Hindlimb muscle (tissue), 1 donor: Measurements from ENCODE around the gene NMT1. TPM values are rescaled to one million over a fixed set of nuclear protein-coding genes. Genes with fewer than 3 reads are reported as not detected.

ENCODE experiments used
- DNase-seq: peaks from one replicate; pipeline ENCODE4 v3.0.0-alpha.2; 2013
- polyA plus RNA-seq: library from polyadenylated mRNA; unstranded; fragments of 120-200 nt; gene quantifications from one replicate; pipeline ENCODE4 v1.2.1, GENCODE V29; 2013; ENCODE audit not compliant: insufficient read length

The NMT1 gene
- polyA plus RNA-seq, 1 donor = 39.0 TPM

GRCh38 chr17:45086391-45086790 is 25.3 kb downstream of the NMT1 start:
- DNase-seq = no peak

GRCh38 chr17:45086865-45087503 is 25.9 kb downstream of the NMT1 start:
- no peak for DNase-seq

- DNase-seq = no peak
Observed at GRCh38 chr17:45087504-45087975, 26.4 kb downstream of the NMT1 start.

GRCh38 chr17:45087978-45088377 is 26.9 kb downstream of the NMT1 start:
- no peak for DNase-seq

GRCh38 chr17:45088741-45089140 is 27.6 kb downstream of the NMT1 start:
- no peak for DNase-seq

GRCh38 chr17:45090711-45091110 is 29.6 kb downstream of the NMT1 start:
- no peak for DNase-seq

GRCh38 chr17:45091778-45092425 is 30.8 kb downstream of the NMT1 start:
- DNase-seq = no peak

- no peak for DNase-seq
Observed at GRCh38 chr17:45092911-45093430, 31.9 kb downstream of the NMT1 start.

- DNase-seq = no peak
Observed at GRCh38 chr17:45093444-45094110, 32.5 kb downstream of the NMT1 start.

GRCh38 chr17:45096141-45096540 is 35.0 kb downstream of the NMT1 start:
- no peak for DNase-seq

- DNase-seq = no peak
Observed at GRCh38 chr17:45096926-45097325, 35.8 kb downstream of the NMT1 start.

- no peak for DNase-seq
Observed at GRCh38 chr17:45098081-45098868, 37.2 kb downstream of the NMT1 start.

GRCh38 chr17:45098869-45099616 is 37.9 kb downstream of the NMT1 start:
- peak; percentile 84 for DNase-seq

- no peak for DNase-seq
Observed at GRCh38 chr17:45101546-45101882, 40.4 kb downstream of the NMT1 start.

GRCh38 chr17:45101883-45102811 is 41.0 kb downstream of the NMT1 start:
- DNase-seq = no peak

GRCh38 chr17:45102856-45103255 is 41.7 kb downstream of the NMT1 start:
- no peak for DNase-seq

GRCh38 chr17:45103269-45103795 is 42.2 kb downstream of the NMT1 start:
- DNase-seq = no peak

- DNase-seq = no peak
Observed at GRCh38 chr17:45104029-45104428, 42.9 kb downstream of the NMT1 start.

- no peak for DNase-seq
Observed at GRCh38 chr17:45104497-45104896, 43.4 kb downstream of the NMT1 start.

GRCh38 chr17:45104907-45105624 is 43.9 kb downstream of the NMT1 start:
- DNase-seq = no peak
